ENCODE measurements around the gene FLG.
"Not testable (repeated sequence)": the region's sequence is repeated elsewhere in the genome, so short reads cannot be mapped to it uniquely, and the experiment has no call there.

- TF ChIP-seq CTCF (conservative IDR thresholded peaks at IDR 0.05); ZFX (IDR thresholded peaks at IDR 0.05): not testable (repeated sequence)
Observed at GRCh38 chr1:152308758-152309157, 16.3 kb downstream of the FLG start.
